Osteoblast (primary cell): ENCODE results near the gene VEGFA. TPM values are rescaled to one million over a fixed set of nuclear protein-coding genes. Genes with fewer than 3 reads are reported as not detected.

Experiments used
- DNase-seq: peaks from one replicate; pipeline ENCODE4 v3.0.0; 2011; ENCODE audit warnings: low spot score, mixed read lengths; ENCODE audit not compliant: insufficient read length; ENCODE audit errors: missing footprints
- H2AFZ ChIP-seq: 2 replicates; pipeline ENCODE4 v1.6.0; 2011; ENCODE audit warnings: mild to moderate bottlenecking, low read length
- H3K27ac ChIP-seq: 2 replicates; pipeline ENCODE4 v1.5.1; 2011; ENCODE audit warnings: mild to moderate bottlenecking, low read depth, low read length, moderate library complexity
- H3K27me3 ChIP-seq: 2 replicates; pipeline ENCODE4 v1.6.0; 2012; ENCODE audit warnings: mild to moderate bottlenecking, control low read depth, inconsistent platforms, low read length, moderate library complexity; ENCODE audit not compliant: insufficient read depth
- H3K36me3 ChIP-seq: 2 replicates; pipeline ENCODE4 v1.5.1; 2011; ENCODE audit warnings: mild to moderate bottlenecking, low read length, control low read depth, moderate library complexity; ENCODE audit not compliant: insufficient read depth
- H3K4me1 ChIP-seq: 2 replicates; pipeline ENCODE4 v1.5.1; 2011; ENCODE audit warnings: mild to moderate bottlenecking, low read length, control low read depth, moderate library complexity; ENCODE audit not compliant: insufficient read depth
- H3K4me2 ChIP-seq: 2 replicates; pipeline ENCODE4 v1.6.0; 2011; ENCODE audit warnings: mild to moderate bottlenecking, low read length; ENCODE audit not compliant: insufficient read depth
- H3K4me3 ChIP-seq: fragments of 200-600 bp; sonication (generic); 3 replicates; pipeline ENCODE4 v1.5.1; 2012; ENCODE audit warnings: mild to moderate bottlenecking, low read length, inconsistent platforms; ENCODE audit not compliant: insufficient read depth
- H3K79me2 ChIP-seq: 2 replicates; pipeline ENCODE4 v1.6.0; 2012; ENCODE audit warnings: mild to moderate bottlenecking, low read length, control low read depth, inconsistent platforms; ENCODE audit not compliant: insufficient read depth
- H3K9me3 ChIP-seq: 2 replicates; pipeline ENCODE4 v1.5.1; 2011; ENCODE audit warnings: low read depth, low read length, control low read depth
- H4K20me1 ChIP-seq: 2 replicates; pipeline ENCODE4 v1.6.0; 2012; ENCODE audit warnings: mild to moderate bottlenecking, low read length, control low read depth; ENCODE audit not compliant: insufficient read depth
- CTCF ChIP-seq: IDR thresholded peaks from 2 replicates; pipeline ENCODE4 v1.5.1; 2011; ENCODE audit warnings: mild to moderate bottlenecking, low read depth, low read length, moderate library complexity; ENCODE audit errors: extremely low read depth
- total RNA-seq: library from RNA; depleted of rRNA; stranded (reverse); fragments of >200 nt; gene quantifications from 2 replicates; pipeline ENCODE4 v1.2.3, GENCODE V29; 2012

VEGFA gene
- total RNA-seq, 1 donor = 193 TPM

GRCh38 chr6:43793875-43794242 is 23.8 kb downstream of the VEGFA start:
- Histone ChIP-seq H3K27ac (no peak overlapping the region), H2AFZ (no peak overlapping the region), H3K4me3 (no peak overlapping the region), H4K20me1 (no peaks in the 10 kb centered on the region), H3K79me2 (no peaks in the 10 kb centered on the region), H3K36me3 (no peaks in the 10 kb centered on the region), H3K4me1 (peaks cover 12% of the 10 kb centered on the region), H3K27me3 (no peaks in the 10 kb centered on the region), H3K4me2 (no peak overlapping the region), H3K9me3 (no peaks in the 10 kb centered on the region)
- no peak for DNase-seq
- TF ChIP-seq CTCF = no peak

GRCh38 chr6:43795421-43795820 is 25.4 kb downstream of the VEGFA start:
- H2AFZ ChIP-seq = no peak overlapping the region
- H3K79me2 ChIP-seq = no peaks in the 10 kb centered on the region
- no peak for DNase-seq

GRCh38 chr6:43796168-43796567 is 26.2 kb downstream of the VEGFA start:
- no peak for DNase-seq
- Histone ChIP-seq H3K4me2 (no peak overlapping the region), H2AFZ (no peak overlapping the region), H3K36me3 (no peaks in the 10 kb centered on the region), H3K79me2 (no peaks in the 10 kb centered on the region), H3K9me3 (no peaks in the 10 kb centered on the region), H3K27ac (no peak overlapping the region), H3K4me3 (no peak overlapping the region), H3K4me1 (peaks cover 7% of the 10 kb centered on the region), H3K27me3 (no peaks in the 10 kb centered on the region), H4K20me1 (no peaks in the 10 kb centered on the region)
- no peak for TF ChIP-seq CTCF

More at GRCh38 chr6:43795421-43795820, 25.4 kb downstream of the VEGFA start:
- Histone ChIP-seq H3K36me3 (no peaks in the 10 kb centered on the region), H4K20me1 (no peaks in the 10 kb centered on the region), H3K9me3 (no peaks in the 10 kb centered on the region), H3K4me3 (no peak overlapping the region), H3K4me2 (no peak overlapping the region), H3K4me1 (peaks cover 8% of the 10 kb centered on the region), H3K27ac (no peak overlapping the region), H3K27me3 (no peaks in the 10 kb centered on the region)
- no peak for TF ChIP-seq CTCF

- Histone ChIP-seq H3K36me3 (no peaks in the 10 kb centered on the region), H3K79me2 (no peaks in the 10 kb centered on the region), H3K4me3 (no peak overlapping the region), H3K4me2 (no peak overlapping the region), H4K20me1 (no peaks in the 10 kb centered on the region), H3K27ac (no peak overlapping the region), H3K4me1 (peaks cover 7% of the 10 kb centered on the region), H3K9me3 (no peaks in the 10 kb centered on the region), H3K27me3 (no peaks in the 10 kb centered on the region), H2AFZ (no peak overlapping the region)
- TF ChIP-seq CTCF = no peak
- no peak for DNase-seq
These were observed 27.2 kb downstream of the VEGFA start for GRCh38 chr6:43796903-43797890.
